ENCODE measurements around the gene SLC38A10.

Gene SLC38A10

DNA sequence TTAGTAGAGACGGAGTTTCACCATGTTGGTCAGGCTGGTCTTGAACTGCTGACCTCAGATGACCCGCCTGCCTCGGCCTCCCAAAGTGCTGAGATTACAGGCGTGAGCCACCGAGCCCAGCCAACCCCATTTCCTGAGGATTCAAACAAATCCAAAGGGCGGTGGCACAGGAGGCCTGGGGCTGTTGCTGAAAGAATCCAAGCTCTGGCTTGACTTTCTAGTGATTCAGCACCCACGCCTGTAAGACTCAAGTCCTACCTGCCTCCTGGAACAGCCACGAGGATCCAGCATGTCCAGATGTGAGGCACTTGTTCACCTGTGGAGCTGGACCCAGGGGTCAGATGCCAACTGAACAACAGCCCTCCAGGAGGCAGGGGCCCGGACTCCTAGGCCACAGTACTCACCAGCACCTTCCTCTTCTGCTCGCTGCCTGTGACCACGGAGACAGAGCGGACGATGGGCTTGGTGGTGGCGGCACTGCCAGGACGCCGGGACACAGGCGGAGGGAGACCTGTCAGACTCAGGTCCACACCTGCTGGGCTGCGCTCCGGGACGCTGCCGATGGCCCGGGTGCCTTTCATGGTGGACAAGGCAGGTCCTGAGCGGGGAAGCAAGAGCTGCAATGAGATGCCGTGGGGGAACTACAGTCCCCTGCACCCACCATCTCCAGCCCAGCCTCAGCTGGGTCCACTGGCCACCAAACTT is 75.5 kb downstream of the SLC38A10 start:
- Histone ChIP-seq H3K79me2 (ENCODE audit: control insufficient read depth, insufficient read depth, low read length) (no peaks in the 10 kb centered on the region), H3K4ac (ENCODE audit: low read depth, low read length) (no peak overlapping the region), H3K4me1 (ENCODE audit: control insufficient read depth, low read depth, low read length) (peaks cover 4% of the 10 kb centered on the region), H2BK15ac (replicated peaks; ENCODE audit: low read depth) (no peak overlapping the region), H3K4me2 (ENCODE audit: low read length) (no peak overlapping the region), H3K23ac (ENCODE audit: low read length) (no peak overlapping the region), H3K27me3 (ENCODE audit: insufficient read depth, low read length, poor library complexity) (no peaks in the 10 kb centered on the region), H2BK120ac (ENCODE audit: low read depth, low read length) (no peak overlapping the region), H2BK5ac (ENCODE audit: low read length) (no peak overlapping the region), H4K5ac (ENCODE audit: low read length) (no peak overlapping the region), H2AK5ac (ENCODE audit: low read length) (no peak overlapping the region), H3K18ac (ENCODE audit: low read length) (no peak overlapping the region), H3K27ac (ENCODE audit: low read depth, low read length) (no peak overlapping the region), H3K79me1 (ENCODE audit: low read length) (peaks cover 6% of the 10 kb centered on the region), H3K9ac (ENCODE audit: low read length) (no peak overlapping the region), H4K8ac (ENCODE audit: low read depth, low read length) (no peak overlapping the region), H3K4me3 (ENCODE audit: low read length) (no peak overlapping the region), H3K56ac (ENCODE audit: low read length) (no peak overlapping the region), H3K36me3 (ENCODE audit: control insufficient read depth, insufficient read depth, low read length) (no peaks in the 10 kb centered on the region)
- no CpG with 5 or more reads among the region's 24 CpGs for WGBS (ENCODE audit: extremely low coverage, insufficient coverage, low lambda C conversion rate)
- DNase-seq: no peak

GRCh38 chr17:81218991-81219390 is 76.1 kb downstream of the SLC38A10 start:
- no peak for DNase-seq
- peaks cover 6% of the 10 kb centered on the region for H3K79me1 ChIP-seq (ENCODE audit: low read length)
- no peak overlapping the region for H3K4ac ChIP-seq (ENCODE audit: low read depth, low read length)
- WGBS (ENCODE audit: extremely low coverage, insufficient coverage, low lambda C conversion rate): no CpG with 5 or more reads among the region's 11 CpGs
- H3K27ac ChIP-seq (ENCODE audit: low read depth, low read length): no peak overlapping the region
- no peak overlapping the region for H2BK15ac ChIP-seq (replicated peaks; ENCODE audit: low read depth)
- no peaks in the 10 kb centered on the region for H3K36me3 ChIP-seq (ENCODE audit: control insufficient read depth, insufficient read depth, low read length)
- no peak overlapping the region for H3K18ac ChIP-seq (ENCODE audit: low read length)
- no peak overlapping the region for H4K8ac ChIP-seq (ENCODE audit: low read depth, low read length)
- H2AK5ac ChIP-seq (ENCODE audit: low read length): no peak overlapping the region
- H2BK120ac ChIP-seq (ENCODE audit: low read depth, low read length): no peak overlapping the region
- no peak overlapping the region for H3K9ac ChIP-seq (ENCODE audit: low read length)
- no peak overlapping the region for H3K4me2 ChIP-seq (ENCODE audit: low read length)
- H2BK5ac ChIP-seq (ENCODE audit: low read length): no peak overlapping the region
- no peak overlapping the region for H3K56ac ChIP-seq (ENCODE audit: low read length)
- no peak overlapping the region for H4K5ac ChIP-seq (ENCODE audit: low read length)
- H3K4me1 ChIP-seq (ENCODE audit: control insufficient read depth, low read depth, low read length): peaks cover 4% of the 10 kb centered on the region
- no peaks in the 10 kb centered on the region for H3K79me2 ChIP-seq (ENCODE audit: control insufficient read depth, insufficient read depth, low read length)
- no peaks in the 10 kb centered on the region for H3K27me3 ChIP-seq (ENCODE audit: insufficient read depth, low read length, poor library complexity)
- H3K4me3 ChIP-seq (ENCODE audit: low read length): no peak overlapping the region
- no peak overlapping the region for H3K23ac ChIP-seq (ENCODE audit: low read length)

- no peak overlapping the region for H2BK15ac ChIP-seq (replicated peaks; ENCODE audit: low read depth)
- no peak overlapping the region for H3K18ac ChIP-seq (ENCODE audit: low read length)
- H3K79me1 ChIP-seq (ENCODE audit: low read length): peaks cover 8% of the 10 kb centered on the region
- H4K5ac ChIP-seq (ENCODE audit: low read length): no peak overlapping the region
- no peak overlapping the region for H3K4me3 ChIP-seq (ENCODE audit: low read length)
- no peaks in the 10 kb centered on the region for H3K27me3 ChIP-seq (ENCODE audit: insufficient read depth, low read length, poor library complexity)
- H2AK5ac ChIP-seq (ENCODE audit: low read length): no peak overlapping the region
- peaks cover 4% of the 10 kb centered on the region for H3K4me1 ChIP-seq (ENCODE audit: control insufficient read depth, low read depth, low read length)
- no CpG with 5 or more reads among the region's 13 CpGs for WGBS (ENCODE audit: extremely low coverage, insufficient coverage, low lambda C conversion rate)
- H3K23ac ChIP-seq (ENCODE audit: low read length): no peak overlapping the region
- no peak overlapping the region for H3K4ac ChIP-seq (ENCODE audit: low read depth, low read length)
- no peak overlapping the region for H3K56ac ChIP-seq (ENCODE audit: low read length)
- H3K9ac ChIP-seq (ENCODE audit: low read length): no peak overlapping the region
- no peak overlapping the region for H3K27ac ChIP-seq (ENCODE audit: low read depth, low read length)
- DNase-seq: no peak
- H3K79me2 ChIP-seq (ENCODE audit: control insufficient read depth, insufficient read depth, low read length): no peaks in the 10 kb centered on the region
- H3K36me3 ChIP-seq (ENCODE audit: control insufficient read depth, insufficient read depth, low read length): no peaks in the 10 kb centered on the region
- no peak overlapping the region for H2BK120ac ChIP-seq (ENCODE audit: low read depth, low read length)
- no peak overlapping the region for H2BK5ac ChIP-seq (ENCODE audit: low read length)
- H3K4me2 ChIP-seq (ENCODE audit: low read length): no peak overlapping the region
- H4K8ac ChIP-seq (ENCODE audit: low read depth, low read length): no peak overlapping the region
These were observed 76.6 kb downstream of the SLC38A10 start for GRCh38 chr17:81218459-81218858.

DNA sequence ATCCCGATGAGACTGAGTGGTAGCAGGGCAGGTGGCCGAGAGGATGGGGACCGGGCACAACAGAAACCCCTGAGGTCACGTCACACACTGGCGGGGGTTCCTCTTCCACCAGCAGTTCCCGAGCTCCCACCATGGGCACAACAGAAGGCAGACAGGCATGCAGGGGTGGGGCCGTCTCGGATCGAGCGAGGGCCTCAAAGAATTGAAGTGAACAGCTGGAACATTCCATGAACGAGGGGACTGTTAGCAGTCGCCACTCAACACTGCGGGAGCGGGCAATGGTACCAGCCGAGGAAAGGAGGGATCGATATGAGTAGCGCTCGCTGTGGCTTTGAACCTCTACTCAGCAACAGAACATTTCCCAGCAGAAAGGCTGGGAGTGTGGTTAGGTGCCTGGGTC is 77.6 kb downstream of the SLC38A10 start:
- no peak overlapping the region for H2AK5ac ChIP-seq (ENCODE audit: low read length)

GRCh38 chr17:81213978-81214377 is 81.1 kb downstream of the SLC38A10 start:
- H3K56ac ChIP-seq (ENCODE audit: low read length): no peak overlapping the region
- no peaks in the 10 kb centered on the region for H3K27me3 ChIP-seq (ENCODE audit: insufficient read depth, low read length, poor library complexity)
- no peak overlapping the region for H3K4me2 ChIP-seq (ENCODE audit: low read length)
- no peak overlapping the region for H2AK5ac ChIP-seq (ENCODE audit: low read length)
- H3K4me1 ChIP-seq (ENCODE audit: control insufficient read depth, low read depth, low read length): no peaks in the 10 kb centered on the region
- no peak overlapping the region for H3K9ac ChIP-seq (ENCODE audit: low read length)
- peaks cover 4% of the 10 kb centered on the region for H3K79me1 ChIP-seq (ENCODE audit: low read length)
- H4K5ac ChIP-seq (ENCODE audit: low read length): no peak overlapping the region
- H2BK5ac ChIP-seq (ENCODE audit: low read length): no peak overlapping the region
- H2BK120ac ChIP-seq (ENCODE audit: low read depth, low read length): no peak overlapping the region
- H3K18ac ChIP-seq (ENCODE audit: low read length): no peak overlapping the region
- H3K27ac ChIP-seq (ENCODE audit: low read depth, low read length): no peak overlapping the region
- no peak overlapping the region for H3K4ac ChIP-seq (ENCODE audit: low read depth, low read length)
- H2BK15ac ChIP-seq (replicated peaks; ENCODE audit: low read depth): no peak overlapping the region
- no peak for DNase-seq
- no peaks in the 10 kb centered on the region for H3K36me3 ChIP-seq (ENCODE audit: control insufficient read depth, insufficient read depth, low read length)
- no CpG with 5 or more reads among the region's 8 CpGs for WGBS (ENCODE audit: extremely low coverage, insufficient coverage, low lambda C conversion rate)
- H3K79me2 ChIP-seq (ENCODE audit: control insufficient read depth, insufficient read depth, low read length): no peaks in the 10 kb centered on the region
- H3K4me3 ChIP-seq (ENCODE audit: low read length): no peak overlapping the region
- no peak overlapping the region for H3K23ac ChIP-seq (ENCODE audit: low read length)
- no peak overlapping the region for H4K8ac ChIP-seq (ENCODE audit: low read depth, low read length)

More for the DNA sequence above, 77.6 kb downstream of the SLC38A10 start:
- Histone ChIP-seq H3K27me3 (ENCODE audit: insufficient read depth, low read length, poor library complexity) (no peaks in the 10 kb centered on the region), H3K79me1 (ENCODE audit: low read length) (peaks cover 10% of the 10 kb centered on the region), H3K27ac (ENCODE audit: low read depth, low read length) (no peak overlapping the region), H3K56ac (ENCODE audit: low read length) (no peak overlapping the region), H4K8ac (ENCODE audit: low read depth, low read length) (no peak overlapping the region), H2BK120ac (ENCODE audit: low read depth, low read length) (no peak overlapping the region), H2BK15ac (replicated peaks; ENCODE audit: low read depth) (no peak overlapping the region), H3K79me2 (ENCODE audit: control insufficient read depth, insufficient read depth, low read length) (no peaks in the 10 kb centered on the region), H3K4me2 (ENCODE audit: low read length) (no peak overlapping the region), H3K23ac (ENCODE audit: low read length) (no peak overlapping the region), H3K9ac (ENCODE audit: low read length) (no peak overlapping the region), H4K5ac (ENCODE audit: low read length) (no peak overlapping the region), H3K4ac (ENCODE audit: low read depth, low read length) (no peak overlapping the region), H3K18ac (ENCODE audit: low read length) (no peak overlapping the region), H3K36me3 (ENCODE audit: control insufficient read depth, insufficient read depth, low read length) (no peaks in the 10 kb centered on the region), H3K4me1 (ENCODE audit: control insufficient read depth, low read depth, low read length) (peaks cover 4% of the 10 kb centered on the region), H3K4me3 (ENCODE audit: low read length) (no peak overlapping the region), H2BK5ac (ENCODE audit: low read length) (no peak overlapping the region)
- no CpG with 5 or more reads among the region's 18 CpGs for WGBS (ENCODE audit: extremely low coverage, insufficient coverage, low lambda C conversion rate)
- no peak for DNase-seq

- Histone ChIP-seq H3K4ac (ENCODE audit: low read depth, low read length) (no peak overlapping the region), H3K27ac (ENCODE audit: low read depth, low read length) (no peak overlapping the region), H2BK120ac (ENCODE audit: low read depth, low read length) (no peak overlapping the region), H3K36me3 (ENCODE audit: control insufficient read depth, insufficient read depth, low read length) (no peaks in the 10 kb centered on the region), H3K18ac (ENCODE audit: low read length) (no peak overlapping the region), H3K9ac (ENCODE audit: low read length) (no peak overlapping the region), H3K23ac (ENCODE audit: low read length) (no peak overlapping the region), H3K79me2 (ENCODE audit: control insufficient read depth, insufficient read depth, low read length) (no peaks in the 10 kb centered on the region), H3K56ac (ENCODE audit: low read length) (no peak overlapping the region), H3K4me1 (ENCODE audit: control insufficient read depth, low read depth, low read length) (no peaks in the 10 kb centered on the region), H3K27me3 (ENCODE audit: insufficient read depth, low read length, poor library complexity) (no peaks in the 10 kb centered on the region), H3K79me1 (ENCODE audit: low read length) (peaks cover 4% of the 10 kb centered on the region), H2BK5ac (ENCODE audit: low read length) (no peak overlapping the region), H4K5ac (ENCODE audit: low read length) (no peak overlapping the region), H2AK5ac (ENCODE audit: low read length) (no peak overlapping the region), H4K8ac (ENCODE audit: low read depth, low read length) (no peak overlapping the region), H3K4me2 (ENCODE audit: low read length) (no peak overlapping the region), H3K4me3 (ENCODE audit: low read length) (no peak overlapping the region), H2BK15ac (replicated peaks; ENCODE audit: low read depth) (no peak overlapping the region)
- DNase-seq: no peak
- WGBS (ENCODE audit: extremely low coverage, insufficient coverage, low lambda C conversion rate): no CpG with 5 or more reads among the region's 9 CpGs
These were observed 82.7 kb downstream of the SLC38A10 start for GRCh38 chr17:81212365-81212764.

Data from mesendoderm (in vitro differentiated cells).